HCT116 (cell line): ENCODE results near the gene PATE2.

Source experiments
- CBX3 ChIP-seq: IDR thresholded peaks from 2 replicates; pipeline ENCODE4 v1.6.1; 2012; ENCODE audit warnings: low read depth
- EGR1 ChIP-seq: IDR thresholded peaks from 2 replicates; pipeline ENCODE4 v1.6.1; 2012; ENCODE audit warnings: low read depth
- ELF1 ChIP-seq: IDR thresholded peaks from 2 replicates; pipeline ENCODE4 v1.6.1; 2012; ENCODE audit warnings: low read depth, borderline replicate concordance
- EZH2phosphoT487 ChIP-seq: fragments of 200-600 bp; IDR thresholded peaks from 2 replicates; pipeline ENCODE4 v1.6.1; 2018; ENCODE audit warnings: antibody characterized with exemption, borderline replicate concordance
- FOSL1 ChIP-seq: IDR thresholded peaks from 2 replicates; pipeline ENCODE4 v1.6.1; 2012; ENCODE audit warnings: low read depth
- JUND ChIP-seq: IDR thresholded peaks from 2 replicates; pipeline ENCODE4 v1.6.1; 2012
- POLR2A ChIP-seq: IDR thresholded peaks from 2 replicates; pipeline ENCODE4 v1.7.0; 2011; ENCODE audit warnings: borderline replicate concordance; ENCODE audit not compliant: insufficient read depth, insufficient read length; ENCODE audit errors: extremely low read depth
- POLR2AphosphoS5 ChIP-seq: IDR thresholded peaks from 2 replicates; pipeline ENCODE4 v1.6.1; 2011; ENCODE audit warnings: mild to moderate bottlenecking, low read depth, low read length, moderate library complexity
- RAD21 ChIP-seq: IDR thresholded peaks from 2 replicates; pipeline ENCODE4 v1.6.1; 2012; ENCODE audit warnings: low read depth, mild to moderate bottlenecking
- SIN3A ChIP-seq: IDR thresholded peaks from 2 replicates; pipeline ENCODE4 v1.6.1; 2012; ENCODE audit warnings: low read depth
- SRF ChIP-seq: IDR thresholded peaks from 2 replicates; pipeline ENCODE4 v1.6.1; 2012; ENCODE audit warnings: low read depth
- ZNF274 ChIP-seq: fragments of 200-500 bp; sonication (Bioruptor generic); IDR thresholded peaks from 2 replicates; pipeline ENCODE4 v1.6.1; 2014; ENCODE audit warnings: mild to moderate bottlenecking, low read depth, low read length, inconsistent platforms
- TF ChIP-seq, protein P1 (sequence below), 3 experiments: fragments of 200-600 bp in 1 of 3; sonication (generic) in 1 of 3; IDR thresholded peaks in 2 of 3; conservative IDR thresholded peaks in 1 of 3; 2 replicates each; pipeline ENCODE4 v1.5.1; 2012 to 2017; ENCODE audit warnings: low read depth in 2 of 3, low read length in 2 of 3, antibody characterized with exemption in 1 of 3, borderline replicate concordance in 1 of 3, control low read depth in 1 of 3, mild to moderate bottlenecking in 1 of 3, mixed read lengths in 1 of 3, mixed run types in 1 of 3, moderate library complexity in 1 of 3; ENCODE audit not compliant: insufficient read depth in 1 of 3
- TF ChIP-seq, protein P2 (sequence below): IDR thresholded peaks from 2 replicates; pipeline ENCODE4 v1.6.1; 2012; ENCODE audit warnings: low read depth

DNA sequence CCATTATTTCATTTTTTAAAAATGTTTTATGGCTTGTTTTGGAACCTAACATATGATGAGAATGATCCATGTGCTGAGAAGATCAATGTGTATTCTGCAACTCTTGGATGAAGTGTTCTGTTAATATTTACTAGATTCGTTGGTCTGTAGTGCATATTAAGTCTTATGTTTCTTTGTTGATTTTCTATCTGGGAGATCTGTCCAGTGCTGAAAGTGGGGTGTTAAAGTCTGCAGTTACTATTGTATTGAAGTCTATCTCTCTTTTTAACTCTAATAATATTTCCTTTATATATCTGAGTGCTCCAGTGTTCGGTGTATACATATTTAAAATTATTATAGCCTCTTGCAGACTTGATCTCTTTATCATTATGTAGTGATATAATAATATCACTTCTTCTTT is 21.2 kb upstream of the PATE2 start:
- TF ChIP-seq, protein P1, sequence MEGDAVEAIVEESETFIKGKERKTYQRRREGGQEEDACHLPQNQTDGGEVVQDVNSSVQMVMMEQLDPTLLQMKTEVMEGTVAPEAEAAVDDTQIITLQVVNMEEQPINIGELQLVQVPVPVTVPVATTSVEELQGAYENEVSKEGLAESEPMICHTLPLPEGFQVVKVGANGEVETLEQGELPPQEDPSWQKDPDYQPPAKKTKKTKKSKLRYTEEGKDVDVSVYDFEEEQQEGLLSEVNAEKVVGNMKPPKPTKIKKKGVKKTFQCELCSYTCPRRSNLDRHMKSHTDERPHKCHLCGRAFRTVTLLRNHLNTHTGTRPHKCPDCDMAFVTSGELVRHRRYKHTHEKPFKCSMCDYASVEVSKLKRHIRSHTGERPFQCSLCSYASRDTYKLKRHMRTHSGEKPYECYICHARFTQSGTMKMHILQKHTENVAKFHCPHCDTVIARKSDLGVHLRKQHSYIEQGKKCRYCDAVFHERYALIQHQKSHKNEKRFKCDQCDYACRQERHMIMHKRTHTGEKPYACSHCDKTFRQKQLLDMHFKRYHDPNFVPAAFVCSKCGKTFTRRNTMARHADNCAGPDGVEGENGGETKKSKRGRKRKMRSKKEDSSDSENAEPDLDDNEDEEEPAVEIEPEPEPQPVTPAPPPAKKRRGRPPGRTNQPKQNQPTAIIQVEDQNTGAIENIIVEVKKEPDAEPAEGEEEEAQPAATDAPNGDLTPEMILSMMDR (IDR thresholded peaks at IDR 0.05 in 2 of 3, conservative IDR thresholded peaks at IDR 0.05 in 1 of 3; ENCODE audit: borderline replicate concordance in 1 of 3, insufficient read depth in 1 of 3, low read depth in 2 of 3, low read length in 2 of 3): no peak
- no peak for TF ChIP-seq EGR1
- no peak for TF ChIP-seq SIN3A
- no peak for TF ChIP-seq FOSL1
- no peak for TF ChIP-seq JUND
- TF ChIP-seq POLR2A: no peak
- TF ChIP-seq, protein P2, sequence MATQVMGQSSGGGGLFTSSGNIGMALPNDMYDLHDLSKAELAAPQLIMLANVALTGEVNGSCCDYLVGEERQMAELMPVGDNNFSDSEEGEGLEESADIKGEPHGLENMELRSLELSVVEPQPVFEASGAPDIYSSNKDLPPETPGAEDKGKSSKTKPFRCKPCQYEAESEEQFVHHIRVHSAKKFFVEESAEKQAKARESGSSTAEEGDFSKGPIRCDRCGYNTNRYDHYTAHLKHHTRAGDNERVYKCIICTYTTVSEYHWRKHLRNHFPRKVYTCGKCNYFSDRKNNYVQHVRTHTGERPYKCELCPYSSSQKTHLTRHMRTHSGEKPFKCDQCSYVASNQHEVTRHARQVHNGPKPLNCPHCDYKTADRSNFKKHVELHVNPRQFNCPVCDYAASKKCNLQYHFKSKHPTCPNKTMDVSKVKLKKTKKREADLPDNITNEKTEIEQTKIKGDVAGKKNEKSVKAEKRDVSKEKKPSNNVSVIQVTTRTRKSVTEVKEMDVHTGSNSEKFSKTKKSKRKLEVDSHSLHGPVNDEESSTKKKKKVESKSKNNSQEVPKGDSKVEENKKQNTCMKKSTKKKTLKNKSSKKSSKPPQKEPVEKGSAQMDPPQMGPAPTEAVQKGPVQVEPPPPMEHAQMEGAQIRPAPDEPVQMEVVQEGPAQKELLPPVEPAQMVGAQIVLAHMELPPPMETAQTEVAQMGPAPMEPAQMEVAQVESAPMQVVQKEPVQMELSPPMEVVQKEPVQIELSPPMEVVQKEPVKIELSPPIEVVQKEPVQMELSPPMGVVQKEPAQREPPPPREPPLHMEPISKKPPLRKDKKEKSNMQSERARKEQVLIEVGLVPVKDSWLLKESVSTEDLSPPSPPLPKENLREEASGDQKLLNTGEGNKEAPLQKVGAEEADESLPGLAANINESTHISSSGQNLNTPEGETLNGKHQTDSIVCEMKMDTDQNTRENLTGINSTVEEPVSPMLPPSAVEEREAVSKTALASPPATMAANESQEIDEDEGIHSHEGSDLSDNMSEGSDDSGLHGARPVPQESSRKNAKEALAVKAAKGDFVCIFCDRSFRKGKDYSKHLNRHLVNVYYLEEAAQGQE: peak; percentile 10; the same call in 1 of the 2 replicates
- TF ChIP-seq SRF: no peak
- TF ChIP-seq ELF1: no peak
- TF ChIP-seq RAD21: no peak
- TF ChIP-seq ZNF274: no peak
- TF ChIP-seq CBX3: no peak
- TF ChIP-seq EZH2phosphoT487: no peak
- no peak for TF ChIP-seq POLR2AphosphoS5
